Peyer's patch (tissue), 4 donors: ENCODE data around the gene PRR5. TPM values are rescaled to one million over a fixed set of nuclear protein-coding genes. Genes with fewer than 3 reads are reported as not detected.

ENCODE experiments used
- DNase-seq, 3 donors: peaks; one replicate each; pipeline ENCODE4 v3.0.0-alpha.2; 2017 to 2019
- H3K27ac ChIP-seq, 4 donors: fragments of 200-600 bp; sonication (generic); one replicate each; pipeline ENCODE4 v1.5.1; 2016 to 2019
- H3K27me3 ChIP-seq, 2 donors: fragments of 200-600 bp; sonication (generic); one replicate each; pipeline ENCODE4 v1.5.1; 2019
- H3K36me3 ChIP-seq, 3 donors: fragments of 200-600 bp; sonication (generic); one replicate each; pipeline ENCODE4 v1.5.1; 2016 to 2019
- H3K4me1 ChIP-seq, 4 donors: fragments of 200-600 bp; sonication (generic); one replicate each; pipeline ENCODE4 v1.5.1; 2016 to 2019
- H3K4me3 ChIP-seq, 4 donors: fragments of 200-600 bp; sonication (generic); 1 replicate in 3 of 4; 2 replicates in 1 of 4; pipeline ENCODE4 v1.5.1; 2016 to 2019; ENCODE audit warnings: mild to moderate bottlenecking in 1 of 4
- H3K9me3 ChIP-seq, 4 donors: fragments of 200-600 bp; sonication (generic); one replicate each; pipeline ENCODE4 v1.5.1; 2016 to 2019; ENCODE audit warnings: mild to moderate bottlenecking in 1 of 4
- CTCF ChIP-seq, 6 experiments: fragments of 450-650 bp in 4 of 6; fragments of 200-600 bp in 2 of 6; sonication (generic) in 1 of 6; IDR thresholded peaks; one replicate each; pipeline ENCODE4 v1.5.1; 2017 to 2019; ENCODE audit warnings: antibody characterized with exemption in 6 of 6, mild to moderate bottlenecking in 3 of 6, moderate library complexity in 1 of 6
- POLR2A ChIP-seq, 2 donors: fragments of 450-650 bp; IDR thresholded peaks; one replicate each; pipeline ENCODE4 v1.5.1; 2017; ENCODE audit warnings: antibody characterized with exemption in 2 of 2, mild to moderate bottlenecking in 2 of 2, moderate library complexity in 2 of 2
- total RNA-seq, 4 donors: library from RNA; depleted of rRNA; stranded (reverse); fragments of >200 nt; gene quantifications; one replicate each; pipeline ENCODE4 v1.1.0, GENCODE V29; 2016

The PRR5 gene
- total RNA-seq, 4 donors from 2014 or later, result 20.6 to 84.3 (median 51.0) TPM

- no peak for TF ChIP-seq CTCF (IDR thresholded peaks at IDR 0.05)
- no peak for TF ChIP-seq POLR2A (IDR thresholded peaks at IDR 0.05)
- DNase-seq, result no peak
- Histone ChIP-seq H3K4me1 (peaks cover 6 to 35% (median 14%) of the 10 kb centered on the region in 4 donors), H3K36me3 (peaks cover 0 to 4% (median 0%) of the 10 kb centered on the region in 3 donors), H3K27ac (peak overlapping the region; percentile 67 to 78 (median 70)), H3K9me3 (no peaks in the 10 kb centered on the region), H3K27me3 (no peaks in the 10 kb centered on the region), H3K4me3 (peak overlapping the region in 1 of 4 donors; percentile 6)
Measured at GRCh38 chr22:44709881-44710392, 7.9 kb downstream of the PRR5 start.

GRCh38 chr22:44710474-44711240 is 8.7 kb downstream of the PRR5 start:
- no peak for TF ChIP-seq POLR2A (IDR thresholded peaks at IDR 0.05)
- no peak for TF ChIP-seq CTCF (IDR thresholded peaks at IDR 0.05)
- Histone ChIP-seq H3K27ac (peak overlapping the region; percentile 67 to 78 (median 70)), H3K36me3 (peaks cover 0 to 6% (median 0%) of the 10 kb centered on the region in 3 donors)

DNA sequence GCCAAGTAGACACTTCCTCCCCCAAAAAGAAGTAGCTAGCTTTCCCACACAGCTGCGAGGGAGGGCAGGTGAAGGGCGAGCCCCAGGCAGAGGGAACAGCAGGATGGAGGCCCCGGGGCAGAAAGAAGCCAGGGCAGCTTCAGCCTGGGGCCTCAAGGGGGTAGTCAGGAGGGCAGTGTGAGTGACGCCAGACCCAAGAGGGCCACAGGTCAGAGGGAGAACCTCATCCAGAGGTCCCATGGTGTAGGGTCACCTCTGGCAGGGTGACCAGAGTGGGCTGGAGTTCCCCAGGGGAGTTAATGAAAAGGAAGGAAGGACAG is 9.2 kb downstream of the PRR5 start:
- H3K4me3 ChIP-seq, result no peak overlapping the region
- peaks cover 6 to 36% (median 14%) of the 10 kb centered on the region in 4 donors for H3K4me1 ChIP-seq
- DNase-seq, result no peak
- TF ChIP-seq CTCF (IDR thresholded peaks at IDR 0.05) (no peak), POLR2A (IDR thresholded peaks at IDR 0.05) (no peak)
- H3K36me3 ChIP-seq, result peaks cover 0 to 6% (median 0%) of the 10 kb centered on the region in 3 donors
- no peaks in the 10 kb centered on the region for H3K9me3 ChIP-seq
- H3K27me3 ChIP-seq, result no peaks in the 10 kb centered on the region
- peak overlapping the region; percentile 67 to 78 (median 70) for H3K27ac ChIP-seq

More at GRCh38 chr22:44710474-44711240, 8.7 kb downstream of the PRR5 start:
- peak overlapping the region in 1 of 4 donors; percentile 6 for H3K4me3 ChIP-seq
- no peaks in the 10 kb centered on the region for H3K9me3 ChIP-seq
- peaks cover 6 to 36% (median 14%) of the 10 kb centered on the region in 4 donors for H3K4me1 ChIP-seq
- no peaks in the 10 kb centered on the region for H3K27me3 ChIP-seq
- peak; percentile 63 to 88 (median 81) for DNase-seq

GRCh38 chr22:44711690-44712555 is 9.9 kb downstream of the PRR5 start:
- DNase-seq, result no peak
- H3K27me3 ChIP-seq, result no peaks in the 10 kb centered on the region
- no peaks in the 10 kb centered on the region for H3K9me3 ChIP-seq
- peaks cover 6 to 36% (median 14%) of the 10 kb centered on the region in 4 donors for H3K4me1 ChIP-seq
- peaks cover 0 to 11% (median 0%) of the 10 kb centered on the region in 3 donors for H3K36me3 ChIP-seq
- H3K27ac ChIP-seq, result peak overlapping the region; percentile 67 to 78 (median 70)
- H3K4me3 ChIP-seq, result no peak overlapping the region
- TF ChIP-seq CTCF (IDR thresholded peaks at IDR 0.05), result no peak
- TF ChIP-seq POLR2A (IDR thresholded peaks at IDR 0.05), result no peak

DNA sequence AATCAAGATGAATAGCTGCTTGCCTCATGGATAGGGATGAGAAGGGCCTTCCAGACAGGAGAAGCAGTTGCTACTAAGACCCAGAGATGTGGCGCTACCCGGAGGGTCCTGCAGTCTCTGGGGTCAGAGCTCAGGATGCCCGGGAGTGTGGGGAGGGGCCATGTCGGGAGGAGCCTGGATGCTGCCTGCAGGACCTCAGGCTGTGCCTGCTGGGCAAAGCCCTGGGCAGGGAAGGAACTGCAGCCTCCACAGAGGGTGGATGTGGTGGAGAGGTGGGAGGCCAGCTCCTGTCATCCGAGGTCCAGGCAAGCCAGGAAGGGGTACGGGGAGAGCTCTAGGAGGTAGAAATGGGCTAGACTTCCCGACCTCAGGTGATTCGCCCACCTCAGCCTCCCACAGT is 11.0 kb downstream of the PRR5 start:
- Histone ChIP-seq H3K4me3 (no peak overlapping the region), H3K4me1 (peaks cover 6 to 36% (median 14%) of the 10 kb centered on the region in 4 donors), H3K36me3 (peaks cover 0 to 11% (median 0%) of the 10 kb centered on the region in 3 donors), H3K27me3 (no peaks in the 10 kb centered on the region), H3K27ac (no peak overlapping the region), H3K9me3 (no peaks in the 10 kb centered on the region)
- TF ChIP-seq CTCF (IDR thresholded peaks at IDR 0.05) (no peak), POLR2A (IDR thresholded peaks at IDR 0.05) (no peak)
- no peak for DNase-seq
